ENCODE data around the gene MRPL58.

MRPL58 gene

GRCh38 chr17:75012346-75013091 is at the start of gene MRPL58 (continued):
- TF ChIP-seq KLF17 (tag by site-specific recombination; IDR thresholded peaks at IDR 0.05) = peak; percentile 78
- no peak for TF ChIP-seq ZNF830 (tag by site-specific recombination; IDR thresholded peaks at IDR 0.05; ENCODE audit: low read depth)
- TF ChIP-seq ZNF501 (tag by site-specific recombination; IDR thresholded peaks at IDR 0.05) = peak; percentile 90
- no peak for TF ChIP-seq ZNF37A (tag by site-specific recombination; IDR thresholded peaks at IDR 0.05)
- no peak for TF ChIP-seq ZNF664 (tag by site-specific recombination; IDR thresholded peaks at IDR 0.05)
- TF ChIP-seq PRDM6 (tag by site-specific recombination; IDR thresholded peaks at IDR 0.05) = no peak
- TF ChIP-seq ZNF677 (tag by site-specific recombination; IDR thresholded peaks at IDR 0.05) = no peak
- no peak for TF ChIP-seq MYNN (tag by site-specific recombination; IDR thresholded peaks at IDR 0.05; ENCODE audit: borderline replicate concordance)
- no peak for TF ChIP-seq ZBTB49 (tag by site-specific recombination; IDR thresholded peaks at IDR 0.05; ENCODE audit: low read depth)
- no peak for TF ChIP-seq ZNF202 (tag by site-specific recombination; IDR thresholded peaks at IDR 0.05; ENCODE audit: borderline replicate concordance)
- TF ChIP-seq ZNF692 (tag by site-specific recombination; IDR thresholded peaks at IDR 0.05) = peak; percentile 68
- no peak for TF ChIP-seq ZNF140 (tag by site-specific recombination; IDR thresholded peaks at IDR 0.05)
- TF ChIP-seq ZNF423 (tag by site-specific recombination; IDR thresholded peaks at IDR 0.05) = peak; percentile 11; the same call in 1 of the 2 replicates
- TF ChIP-seq ZNF239 (tag by site-specific recombination; IDR thresholded peaks at IDR 0.05) = peak; percentile 31; the same call in 1 of the 2 replicates
- TF ChIP-seq ZNF571 (tag by site-specific recombination; IDR thresholded peaks at IDR 0.05) = no peak
- no peak for TF ChIP-seq ZNF16 (tag by site-specific recombination; IDR thresholded peaks at IDR 0.05; ENCODE audit: low read depth)
- peak; percentile 49; the same call in 1 of the 2 replicates for TF ChIP-seq ZNF394 (tag by site-specific recombination; IDR thresholded peaks at IDR 0.05; ENCODE audit: borderline replicate concordance)
- TF ChIP-seq ZNF514 (tag by site-specific recombination; IDR thresholded peaks at IDR 0.05) = no peak
- TF ChIP-seq ZNF280C (tag by site-specific recombination; IDR thresholded peaks at IDR 0.05) = no peak
- TF ChIP-seq SCRT2 (tag by site-specific recombination; IDR thresholded peaks at IDR 0.05) = peak; percentile 33; the same call in 1 of the 2 replicates
- no peak for TF ChIP-seq ZNF488 (tag by site-specific recombination; IDR thresholded peaks at IDR 0.05)
- no peak for TF ChIP-seq RBAK (tag by site-specific recombination; IDR thresholded peaks at IDR 0.05)
- no peak; the same call in 1 of the 2 replicates for TF ChIP-seq ZNF2 (tag by site-specific recombination; IDR thresholded peaks at IDR 0.05)
- 0 out of 2 replicates have a peak, but pooled peaks have one; percentile 48 for TF ChIP-seq ZBTB1 (tag by site-specific recombination; IDR thresholded peaks at IDR 0.05)
- no peak for TF ChIP-seq ZNF148 (tag by site-specific recombination; IDR thresholded peaks at IDR 0.05; ENCODE audit: borderline replicate concordance)
- TF ChIP-seq ZNF132 (tag by site-specific recombination; IDR thresholded peaks at IDR 0.05; ENCODE audit: borderline replicate concordance) = no peak
- no peak for TF ChIP-seq ZNF747 (tag by site-specific recombination; IDR thresholded peaks at IDR 0.05)
